Suppressor macrophage (primary cell): Measurements from ENCODE around the gene CRCP.

Source experiments
- DNase-seq, 4 experiments: peaks; one replicate each; pipeline ENCODE4 v3.0.0-alpha.2; 2020 to 2022

The CRCP gene

GRCh38 chr7:66190504-66190857 is 75.8 kb downstream of the CRCP start:
- DNase-seq: no peak

- DNase-seq: no peak
These were observed 78.6 kb downstream of the CRCP start for GRCh38 chr7:66193146-66193725.

- no peak for DNase-seq
These were observed 83.8 kb downstream of the CRCP start for GRCh38 chr7:66198469-66198868.

GRCh38 chr7:66198956-66199355 is 84.3 kb downstream of the CRCP start:
- no peak for DNase-seq

GRCh38 chr7:66202441-66202840 is 87.8 kb downstream of the CRCP start:
- no peak for DNase-seq
